HUDEP-2 (cell line): ENCODE data around the gene SMIM29.

Experiments used
- DNase-seq, 76 experiments: peaks; one replicate each; lab custom pipeline; 2025; ENCODE audit not compliant: unreplicated experiment in 76 of 76; lab: John Stamatoyannopoulos, UW

SMIM29 gene

DNA sequence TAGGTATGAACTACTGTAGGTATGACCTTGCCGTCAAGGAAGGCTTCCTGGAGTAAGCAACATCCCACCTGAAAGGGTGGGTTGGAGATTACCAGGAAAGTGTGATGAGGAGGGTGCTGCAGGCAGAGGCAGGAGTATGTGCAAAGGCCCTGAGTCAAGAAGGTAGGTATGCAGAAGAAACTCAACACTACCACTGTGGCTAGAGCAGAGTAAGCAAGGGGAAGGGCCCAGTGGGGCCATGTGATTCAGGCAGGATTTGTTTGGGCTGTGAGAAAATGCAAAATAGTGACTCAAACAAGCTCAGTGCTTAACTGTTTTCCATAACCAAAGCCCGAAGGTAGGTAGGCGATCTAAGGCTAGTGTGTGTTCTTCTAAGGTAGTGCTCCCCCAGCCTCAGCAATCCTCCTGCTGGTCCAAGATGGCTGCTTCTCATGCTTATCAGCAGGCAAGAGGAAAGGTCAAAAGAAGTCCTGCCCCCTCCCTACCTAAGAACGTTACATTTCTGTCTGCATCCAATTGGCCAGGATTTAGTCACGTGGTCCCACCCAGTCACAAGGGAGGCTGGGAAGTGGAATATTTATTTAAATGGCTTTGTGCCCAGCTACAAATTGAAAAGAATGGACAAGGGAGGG, 48.4 kb downstream of the SMIM29 start:
- peak in 12 of 76 experiments; percentile 23 to 56 (median 31) for DNase-seq

DNA sequence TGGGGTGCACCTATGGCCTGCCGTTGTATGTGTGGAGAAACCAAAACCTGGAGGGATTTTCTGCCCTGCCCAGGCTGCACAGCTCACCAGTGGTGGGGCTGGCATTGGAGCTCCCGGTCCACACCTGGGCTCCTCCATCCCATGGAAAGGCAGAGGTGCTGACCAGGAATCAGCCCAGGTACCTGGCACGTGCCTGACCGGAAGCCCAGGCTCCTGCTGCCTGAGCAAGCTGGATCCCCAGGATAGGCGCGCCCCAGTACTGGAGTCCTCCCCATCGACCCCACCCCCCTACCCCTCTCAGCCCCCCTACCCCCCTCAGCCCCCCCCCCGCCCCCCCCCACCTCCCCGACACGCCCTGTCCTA, 52.0 kb downstream of the SMIM29 start:
- DNase-seq = no peak
